Erythroblast (primary cell): Measurements from ENCODE around the gene LAMTOR5.

Source experiments
- GATA1 ChIP-seq: IDR thresholded peaks from 2 replicates; pipeline ENCODE4 v1.6.1; 2011; ENCODE audit warnings: low read depth, mild to moderate bottlenecking, control low read depth, low read length, moderate library complexity
- POLR2A ChIP-seq: IDR thresholded peaks from 2 replicates; pipeline ENCODE4 v1.6.1; 2011; ENCODE audit warnings: mild to moderate bottlenecking, low read length

DNA sequence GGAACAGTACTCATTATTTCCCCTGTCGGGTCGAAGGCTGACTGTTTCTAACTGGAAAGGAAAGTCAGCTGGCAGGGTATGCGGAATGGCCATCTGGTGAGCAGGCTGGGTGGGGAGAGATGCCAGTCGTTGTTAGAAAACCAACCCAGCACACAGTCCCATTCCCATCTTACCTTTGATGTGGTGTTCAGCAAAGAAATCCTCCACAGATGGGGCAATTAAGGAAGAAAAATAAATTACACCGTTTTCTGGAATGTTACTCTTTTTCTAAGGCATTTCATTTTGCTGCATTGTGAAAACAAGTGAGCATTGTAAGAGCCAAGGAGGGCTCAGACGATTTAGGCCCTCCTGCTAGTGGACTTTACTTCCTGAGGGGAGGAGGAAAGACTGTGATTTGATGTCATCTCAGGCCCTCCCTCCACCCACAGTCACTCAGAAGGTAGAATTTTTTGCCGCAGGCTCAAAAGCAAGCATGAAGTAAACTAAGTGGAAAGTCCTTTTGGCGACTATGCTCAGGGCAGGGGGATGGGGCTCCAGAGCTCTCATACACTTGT is 16.7 kb downstream of the LAMTOR5 start, which contains the start of gene SLC16A4:
- TF ChIP-seq POLR2A (no peak), GATA1 (no peak)
